Esophagus muscularis mucosa (tissue), 4 donors: ENCODE data around the gene SPTLC2. TPM values are rescaled to one million over a fixed set of nuclear protein-coding genes. Genes with fewer than 3 reads are reported as not detected.

Experiments used
- DNase-seq: peaks from one replicate; pipeline ENCODE4 v3.0.0-alpha.2; 2017; ENCODE audit errors: extremely low spot score
- H3K27ac ChIP-seq, 4 donors: fragments of 200-600 bp; sonication (generic); replicated peaks in 1 of 4; 1 replicate in 3 of 4; 2 replicates in 1 of 4; pipeline ENCODE4 v1.5.1; 2016 to 2019; ENCODE audit warnings: mild to moderate bottlenecking in 1 of 4
- H3K27me3 ChIP-seq, 4 donors: fragments of 200-600 bp; sonication (generic); one replicate each; pipeline versions ENCODE4 v1.5.1 to v1.6.0; 2016 to 2019
- H3K36me3 ChIP-seq, 4 donors: fragments of 200-600 bp; sonication (generic); one replicate each; pipeline ENCODE4 v1.5.1; 2016 to 2019
- H3K4me1 ChIP-seq, 4 donors: fragments of 200-600 bp; sonication (generic); one replicate each; pipeline ENCODE4 v1.5.1; 2016 to 2019
- H3K4me3 ChIP-seq, 4 donors: fragments of 200-600 bp; sonication (generic); 1 replicate in 2 of 4; 2 replicates in 2 of 4; pipeline ENCODE4 v1.5.1; 2016 to 2019; ENCODE audit warnings: mild to moderate bottlenecking in 4 of 4, moderate library complexity in 1 of 4
- H3K9me3 ChIP-seq, 4 donors: fragments of 200-600 bp; sonication (generic); 1 replicate in 3 of 4; 2 replicates in 1 of 4; pipeline ENCODE4 v1.5.1; 2016 to 2019
- CTCF ChIP-seq, 3 experiments: fragments of 200-600 bp in 2 of 3; fragments of 450-650 bp in 1 of 3; sonication (generic) in 2 of 3; IDR thresholded peaks; one replicate each; pipeline ENCODE4 v1.5.1; 2017 to 2019; ENCODE audit warnings: antibody characterized with exemption in 3 of 3, mild to moderate bottlenecking in 2 of 3, moderate library complexity in 1 of 3
- EP300 ChIP-seq: sonication (generic); formaldehyde crosslinking; IDR thresholded peaks from one replicate; pipeline ENCODE4 v1.6.1; 2017; ENCODE audit warnings: antibody characterized with exemption
- POLR2A ChIP-seq: fragments of 450-650 bp; IDR thresholded peaks from one replicate; pipeline ENCODE4 v1.6.1; 2017; ENCODE audit warnings: antibody characterized with exemption, moderate library complexity, mild to moderate bottlenecking, low read depth
- POLR2AphosphoS5 ChIP-seq, 2 donors: sonication (generic); formaldehyde crosslinking; IDR thresholded peaks; one replicate each; pipeline ENCODE4 v1.6.1; 2017; ENCODE audit warnings: antibody characterized with exemption in 2 of 2
- WGBS: methylation state at CpG from one replicate; pipeline ENCODE4 v1.1.5; 2018; 5-methylcytosine and 5-hydroxymethylcytosine counted together
- intact Hi-C: fragments of 100-400 bp; cut with DNase I; formaldehyde crosslinking; loops from one replicate; pipeline ENCODE4 v1.15.1; 2023
- total RNA-seq, 4 donors: library from RNA; depleted of rRNA; stranded (reverse); fragments of >200 nt; gene quantifications; one replicate each; pipeline versions ENCODE4 v1.1.0 to v1.2.1, GENCODE V29; 2016

SPTLC2 gene
- total RNA-seq, 4 donors from 2014 or later, result 14.5 to 25.3 (median 20.1) TPM

GRCh38 chr14:77603031-77603430, 13.4 kb downstream of the SPTLC2 start:
- 76% methylated on average over 1 of the region's 1 CpG for WGBS
- intact Hi-C loops, result no loop called here
- Histone ChIP-seq H3K4me1 (peaks cover 19 to 46% (median 22%) of the 10 kb centered on the region in 4 donors), H3K9me3 (no peaks in the 10 kb centered on the region), H3K27ac (no peak overlapping the region), H3K27me3 (no peaks in the 10 kb centered on the region), H3K4me3 (no peak overlapping the region), H3K36me3 (no peaks in the 10 kb centered on the region)
- TF ChIP-seq CTCF (IDR thresholded peaks at IDR 0.05) (no peak), EP300 (no peak), POLR2AphosphoS5 (IDR thresholded peaks at IDR 0.05) (no peak)
- no peak for DNase-seq

GRCh38 chr14:77601846-77602619, 14.4 kb downstream of the SPTLC2 start:
- WGBS, result 93% methylated on average over 12 of the region's 12 CpGs
- DNase-seq, result no peak
- Histone ChIP-seq H3K27ac (no peak overlapping the region), H3K4me1 (peaks cover 19 to 44% (median 22%) of the 10 kb centered on the region in 4 donors), H3K36me3 (peaks cover 0 to 2% (median 0%) of the 10 kb centered on the region in 4 donors), H3K4me3 (no peak overlapping the region), H3K27me3 (no peaks in the 10 kb centered on the region), H3K9me3 (no peaks in the 10 kb centered on the region)
- no peak for TF ChIP-seq CTCF (IDR thresholded peaks at IDR 0.05)
- no peak for TF ChIP-seq POLR2A
- no peak for TF ChIP-seq EP300
- no peak for TF ChIP-seq POLR2AphosphoS5 (IDR thresholded peaks at IDR 0.05)
- intact Hi-C loops, result no loop called here

- TF ChIP-seq POLR2A, result no peak
- TF ChIP-seq EP300, result no peak
- no peak for TF ChIP-seq CTCF (IDR thresholded peaks at IDR 0.05)
- TF ChIP-seq POLR2AphosphoS5 (IDR thresholded peaks at IDR 0.05), result no peak
- Histone ChIP-seq H3K4me1 (peaks cover 19 to 38% (median 22%) of the 10 kb centered on the region in 4 donors), H3K4me3 (no peak overlapping the region), H3K9me3 (no peaks in the 10 kb centered on the region), H3K36me3 (peaks cover 0 to 24% (median 17%) of the 10 kb centered on the region in 4 donors), H3K27me3 (no peaks in the 10 kb centered on the region), H3K27ac (no peak overlapping the region)
- no peak for DNase-seq
- WGBS, result 67% methylated on average over 3 of the region's 3 CpGs
- intact Hi-C loops, result no loop called here
Measured at GRCh38 chr14:77599889-77600288, 16.5 kb downstream of the SPTLC2 start.

GRCh38 chr14:77598366-77599070, 17.9 kb downstream of the SPTLC2 start:
- no peak overlapping the region for H3K27ac ChIP-seq
- intact Hi-C loops, result no loop called here
- peaks cover 0 to 27% (median 23%) of the 10 kb centered on the region in 4 donors for H3K36me3 ChIP-seq
- TF ChIP-seq CTCF (IDR thresholded peaks at IDR 0.05) (no peak), POLR2A (no peak), POLR2AphosphoS5 (IDR thresholded peaks at IDR 0.05) (no peak), EP300 (no peak)
- 58% methylated on average over 4 of the region's 4 CpGs for WGBS
- peaks cover 18 to 41% (median 23%) of the 10 kb centered on the region in 4 donors for H3K4me1 ChIP-seq
- H3K27me3 ChIP-seq, result no peaks in the 10 kb centered on the region
- H3K4me3 ChIP-seq, result no peak overlapping the region
- DNase-seq, result no peak
- H3K9me3 ChIP-seq, result no peaks in the 10 kb centered on the region
